ENCODE measurements around the gene NELFA.

NELFA gene

GRCh38 chr4:1937550-1937949 lies 71.2 kb downstream of the NELFA start:
- DNase-seq (ENCODE audit: low read depth) = no peak

GRCh38 chr4:1933700-1934099 lies 75.1 kb downstream of the NELFA start:
- no peak for DNase-seq (ENCODE audit: low read depth)

DNA sequence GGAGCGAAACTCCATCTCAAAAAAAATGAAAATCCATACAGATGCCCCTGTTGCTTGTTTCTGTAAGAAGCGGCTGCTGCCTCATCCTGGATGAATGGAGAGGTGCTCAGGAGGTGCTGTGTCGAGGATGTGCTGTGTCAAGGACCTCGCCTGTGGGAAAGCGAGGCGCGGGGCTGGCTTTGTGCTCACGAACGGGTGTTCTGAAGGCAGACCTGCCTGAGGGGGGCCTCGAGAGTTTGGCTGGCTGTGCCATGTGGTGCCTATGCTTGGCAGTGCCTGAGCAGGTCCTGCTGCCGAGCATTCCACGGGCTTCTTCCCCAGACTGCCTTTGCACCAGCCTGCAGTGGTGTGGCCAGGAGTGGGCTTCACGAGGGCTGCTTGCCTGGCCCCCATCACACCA lies 76.0 kb downstream of the NELFA start:
- no peak for DNase-seq (ENCODE audit: low read depth)
